Endothelial cell of umbilical vein (primary cell): ENCODE measurements around the gene GPR137B. TPM values are rescaled to one million over a fixed set of nuclear protein-coding genes. Genes with fewer than 3 reads are reported as not detected.

Experiments used
- BruUV-seq: library from RNA; stranded (reverse); fragments of 400-500 nt; replicated peaks from 2 replicates; lab custom pipeline; 2021; lab: Mats Ljungman, UMichigan
- CTCF ChIA-PET: fragments of 300-600, 350-600 bp; sonication (Branson Sonifier 250); formaldehyde crosslinking; loops from one replicate; lab custom pipeline; 2021; ENCODE audit warnings: antibody characterized with exemption, inconsistent platforms; lab: Charles Lee
- POLR2A ChIA-PET: fragments of 300-600, 350-600 bp; sonication (Branson Sonifier 250); formaldehyde crosslinking; loops from one replicate; lab custom pipeline; 2021; ENCODE audit warnings: antibody characterized with exemption, inconsistent platforms; lab: Charles Lee
- DNase-seq: peaks from one replicate; pipeline ENCODE4 v3.0.0-alpha.2; 2011; ENCODE audit warnings: low read depth, low spot score
- FAIRE-seq: peaks from 2 replicates; lab custom pipeline; 2011; peaks lifted over from hg19 to GRCh38; lab: Jason Lieb, UNC
- H2AFZ ChIP-seq: 2 replicates; pipeline ENCODE4 v1.6.0; 2012; ENCODE audit warnings: low read depth, low read length, control low read depth, inconsistent platforms
- H3K27ac ChIP-seq: 2 replicates; pipeline ENCODE4 v1.5.1; 2011; ENCODE audit warnings: low read depth, mild to moderate bottlenecking, control low read depth, low read length, moderate library complexity; ENCODE audit not compliant: insufficient read depth
- H3K27me3 ChIP-seq, 2 experiments: 2 replicates each; pipeline versions ENCODE4 v1.6.0 to v1.6.1; 2011; ENCODE audit warnings: low read length in 2 of 2, mixed read lengths in 1 of 2; ENCODE audit not compliant: control insufficient read depth in 2 of 2, insufficient read depth in 2 of 2
- H3K36me3 ChIP-seq, 2 experiments: 2 replicates in 1 of 2; 3 replicates in 1 of 2; pipeline ENCODE4 v1.5.1; 2011; ENCODE audit warnings: low read length in 2 of 2, mild to moderate bottlenecking in 1 of 2, moderate library complexity in 1 of 2; ENCODE audit not compliant: control insufficient read depth in 2 of 2, insufficient read depth in 2 of 2; ENCODE audit errors: extremely low read depth in 1 of 2
- H3K4me1 ChIP-seq: 3 replicates; pipeline ENCODE4 v1.5.1; 2011; ENCODE audit warnings: mild to moderate bottlenecking, low read length; ENCODE audit not compliant: control insufficient read depth, insufficient read depth; ENCODE audit errors: extremely low read depth
- H3K4me2 ChIP-seq: 2 replicates; pipeline ENCODE4 v1.6.1; 2011; ENCODE audit warnings: low read length, control low read depth, mixed read lengths; ENCODE audit not compliant: insufficient read depth
- H3K4me3 ChIP-seq, 3 experiments: fragments of 200-600 bp in 1 of 3; sonication (generic), shearing (Covaris generic) in 1 of 3; replicated peaks in 1 of 3; 2 replicates each; pipeline ENCODE4 v1.5.1; 2011 to 2016; ENCODE audit warnings: control low read depth in 3 of 3, low read length in 3 of 3, mild to moderate bottlenecking in 2 of 3, inconsistent platforms in 1 of 3, low read depth in 1 of 3, moderate library complexity in 1 of 3; ENCODE audit not compliant: insufficient read depth in 1 of 3
- H3K79me2 ChIP-seq: 2 replicates; pipeline ENCODE4 v1.6.0; 2012; ENCODE audit warnings: low read length, inconsistent platforms; ENCODE audit not compliant: control insufficient read depth, insufficient read depth
- H3K9ac ChIP-seq: replicated peaks from 2 replicates; pipeline ENCODE3; 2011; ENCODE audit warnings: low read length, control low read depth; ENCODE audit not compliant: insufficient read depth; ENCODE audit errors: extremely low read depth
- H3K9me1 ChIP-seq: replicated peaks from 3 replicates; pipeline ENCODE4 v1.6.0; 2011; ENCODE audit warnings: mild to moderate bottlenecking, low read length; ENCODE audit not compliant: control insufficient read depth, insufficient read depth; ENCODE audit errors: extremely low read depth
- H3K9me3 ChIP-seq: replicated peaks from 2 replicates; pipeline ENCODE4 v1.5.1; 2012; ENCODE audit warnings: low read length, inconsistent platforms; ENCODE audit not compliant: control insufficient read depth, insufficient read depth
- H4K20me1 ChIP-seq: replicated peaks from 2 replicates; pipeline ENCODE3; 2011; ENCODE audit warnings: mild to moderate bottlenecking, low read length; ENCODE audit not compliant: control insufficient read depth, insufficient read depth; ENCODE audit errors: extremely low read depth
- CTCF ChIP-seq, 2 donors: IDR thresholded peaks; 1 replicate in 1 of 2; 2 replicates in 1 of 2; pipeline ENCODE4 v1.5.1; 2011; ENCODE audit warnings: low read length in 2 of 2, mild to moderate bottlenecking in 2 of 2, moderate library complexity in 2 of 2, control low read depth in 1 of 2, inconsistent platforms in 1 of 2, low read depth in 1 of 2; ENCODE audit not compliant: insufficient read depth in 1 of 2; ENCODE audit errors: extremely low read depth in 1 of 2
- EZH2 ChIP-seq: IDR thresholded peaks from 2 replicates; pipeline ENCODE4 v1.6.1; 2012; ENCODE audit warnings: borderline replicate concordance, low read depth, mild to moderate bottlenecking, moderate library complexity, low read length, inconsistent platforms; ENCODE audit not compliant: severe bottlenecking
- FOS ChIP-seq: IDR thresholded peaks from 2 replicates; pipeline ENCODE4 v1.6.1; 2011; ENCODE audit warnings: mild to moderate bottlenecking, low read length, moderate library complexity, borderline replicate concordance; ENCODE audit not compliant: insufficient read depth
- GATA2 ChIP-seq: IDR thresholded peaks from 2 replicates; pipeline ENCODE4 v1.7.0; 2011; ENCODE audit warnings: low read depth, mild to moderate bottlenecking, moderate library complexity, mixed read lengths, low read length; ENCODE audit not compliant: insufficient read length, insufficient read depth
- JUN ChIP-seq: IDR thresholded peaks from 2 replicates; pipeline ENCODE4 v1.6.1; 2011; ENCODE audit warnings: borderline replicate concordance, low read depth; ENCODE audit not compliant: insufficient read length, insufficient read depth
- MAX ChIP-seq: IDR thresholded peaks from 2 replicates; pipeline ENCODE4 v1.6.1; 2011; ENCODE audit not compliant: insufficient read depth, insufficient read length
- MYC ChIP-seq: IDR thresholded peaks from one replicate; pipeline ENCODE4 v1.6.1; 2011; ENCODE audit warnings: mild to moderate bottlenecking, low read depth, low read length
- POLR2A ChIP-seq: IDR thresholded peaks from 2 replicates; pipeline ENCODE4 v1.6.1; 2012; ENCODE audit warnings: low read depth, mild to moderate bottlenecking, control low read depth, low read length
- POLR2AphosphoS5 ChIP-seq: IDR thresholded peaks from 2 replicates; pipeline ENCODE4 v1.6.1; 2012; ENCODE audit warnings: low read depth, mild to moderate bottlenecking, control low read depth, low read length, moderate library complexity; ENCODE audit not compliant: insufficient read depth
- dilution Hi-C: fragments of 300-500 bp; cut with MboI; formaldehyde crosslinking; loops from one replicate; pipeline ENCODE4 v1.15.0; 2019; ENCODE audit warnings: low sequenced_read_pairs; ENCODE audit not compliant: extremely low pct_ligation_motif_present
- intact Hi-C: fragments of 100-400 bp; cut with micrococcal nuclease; formaldehyde crosslinking; loops from one replicate; pipeline ENCODE4 v1.10.0; 2022
- polyA plus RNA-seq, 4 experiments: library from polyadenylated mRNA; depleted of rRNA in 3 of 4; stranded (reverse) in 3 of 4; unstranded in 1 of 4; fragments of >200 nt; gene quantifications; 2 replicates each; pipeline versions ENCODE4 v1.2.1 to v1.2.3, GENCODE V29; 2011 to 2012; ENCODE audit warnings: missing spikeins in 1 of 4
- total RNA-seq: library from RNA; stranded (reverse); gene quantifications from 2 replicates; pipeline ENCODE4 v1.2.3, GENCODE V29; 2021

GPR137B gene
- total and polyA plus RNA-seq, 2 donors (not counting 3 experiments of a cell fraction or from before 2014, with no cell fraction given) = 7.8 to 11.9 TPM

DNA sequence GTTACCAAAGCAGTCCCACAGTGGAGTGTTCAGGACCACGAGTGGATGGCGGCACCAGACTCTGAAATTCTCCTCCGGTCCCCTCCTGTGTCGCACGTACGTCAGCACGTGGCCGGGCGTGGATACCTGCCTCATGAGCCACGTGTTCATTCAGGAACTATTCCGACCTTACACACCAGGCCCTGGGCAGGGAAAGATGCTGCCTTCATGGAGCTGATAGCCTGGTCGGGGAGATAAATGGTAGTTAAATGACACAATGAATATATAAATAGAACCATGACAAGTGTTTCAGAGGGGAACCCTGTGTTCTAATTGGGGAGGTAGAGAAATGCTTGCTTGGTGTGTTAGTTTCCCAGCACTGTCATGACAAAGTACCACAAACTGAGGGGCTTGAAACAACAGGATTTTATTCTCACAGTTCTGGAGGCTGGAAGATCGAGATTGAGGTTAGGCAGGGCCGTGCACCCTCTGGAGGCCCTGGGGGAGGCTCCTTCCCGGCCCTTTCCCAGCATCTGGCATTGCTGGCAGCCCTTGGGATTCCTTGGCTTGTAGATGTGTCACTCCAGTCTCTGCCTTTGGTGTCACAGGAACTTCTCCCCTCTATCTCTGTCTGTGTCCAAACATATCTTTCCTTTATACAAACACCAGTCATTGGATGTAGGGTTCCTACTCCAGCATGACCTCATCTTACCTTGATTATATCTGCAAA is 28.9 kb upstream of the GPR137B start:
- dilution Hi-C loops = no loop called here
- H3K27ac ChIP-seq = no peak overlapping the region
- intact Hi-C loops = no loop called here
- no peak overlapping the region for H3K9ac ChIP-seq
- FAIRE-seq (no peak), DNase-seq (no peak)
- H4K20me1 ChIP-seq = no peaks in the 10 kb centered on the region
- H3K9me1 ChIP-seq = no peaks in the 10 kb centered on the region
- H2AFZ ChIP-seq = no peak overlapping the region
- no peak overlapping the region for H3K4me2 ChIP-seq
- TF ChIP-seq MAX = no peak
- TF ChIP-seq POLR2A = no peak
- TF ChIP-seq GATA2 = no peak
- TF ChIP-seq POLR2AphosphoS5 = no peak
- POLR2A ChIA-PET = no interaction called here
- BruUV-seq = no TSS peak
- H3K27me3 ChIP-seq = no peaks in the 10 kb centered on the region
- H3K4me1 ChIP-seq = no peaks in the 10 kb centered on the region
- H3K4me3 ChIP-seq = no peak overlapping the region
- H3K79me2 ChIP-seq = no peaks in the 10 kb centered on the region
- H3K36me3 ChIP-seq = no peaks in the 10 kb centered on the region
- H3K9me3 ChIP-seq = no peaks in the 10 kb centered on the region
- CTCF ChIA-PET = no interaction called here

- Histone ChIP-seq H3K4me1 (no peaks in the 10 kb centered on the region), H3K27ac (no peak overlapping the region), H3K9ac (no peak overlapping the region), H3K27me3 (no peaks in the 10 kb centered on the region), H3K79me2 (no peaks in the 10 kb centered on the region), H3K4me2 (no peak overlapping the region), H3K9me3 (no peaks in the 10 kb centered on the region), H4K20me1 (no peaks in the 10 kb centered on the region), H3K36me3 (no peaks in the 10 kb centered on the region), H2AFZ (no peak overlapping the region), H3K9me1 (no peaks in the 10 kb centered on the region), H3K4me3 (no peak overlapping the region)
- CTCF ChIA-PET = no interaction called here
- no peak for DNase-seq
- POLR2A ChIA-PET = no interaction called here
- intact Hi-C loops (no loop called here), dilution Hi-C loops (no loop called here)
- BruUV-seq = no TSS peak
- no peak for FAIRE-seq
- TF ChIP-seq EZH2 = no peak
- no peak for TF ChIP-seq FOS
- no peak for TF ChIP-seq POLR2AphosphoS5
- TF ChIP-seq GATA2 = no peak
- TF ChIP-seq MAX = no peak
- no peak for TF ChIP-seq CTCF (IDR thresholded peaks at IDR 0.05; ENCODE audit: extremely low read depth in 1 of 2, insufficient read depth in 1 of 2, low read depth in 1 of 2, low read length in 2 of 2)
- no peak for TF ChIP-seq POLR2A
- no peak for TF ChIP-seq MYC
- no peak for TF ChIP-seq JUN
These were observed 28.1 kb upstream of the GPR137B start for GRCh38 chr1:236114076-236114747.
